ENCODE measurements around the gene ATG3. TPM values are rescaled to one million over a fixed set of nuclear protein-coding genes. Genes with fewer than 3 reads are reported as not detected.

Gene ATG3
- total RNA-seq, 1 donor from 2014 or later: 48.6 TPM

DNA sequence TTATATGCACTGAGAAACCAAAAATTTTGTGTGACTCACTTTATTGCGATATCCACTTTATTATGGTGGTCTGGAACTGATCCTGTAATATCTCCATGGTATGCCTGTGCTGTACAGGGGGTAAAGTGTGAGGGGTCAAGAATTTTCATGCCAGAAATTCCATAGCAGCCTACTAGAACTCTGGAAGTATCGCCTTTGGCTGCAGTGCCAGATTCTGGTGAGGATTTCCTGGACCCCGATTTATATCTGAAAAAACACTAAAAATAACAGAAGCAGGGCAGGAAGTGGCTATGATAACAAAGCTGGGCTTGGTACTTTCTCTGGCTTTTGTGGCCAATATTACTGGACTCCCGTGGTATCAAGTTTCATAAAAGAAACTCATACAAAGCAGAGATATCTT, 42.8 kb upstream of the ATG3 start:
- intact Hi-C loops (cut with DNase I): no loop called here
- no peaks in the 10 kb centered on the region for H3K9me3 ChIP-seq

GRCh38 chr3:112602217-112602838, 40.6 kb upstream of the ATG3 start:
- no peak for ATAC-seq
- TF ChIP-seq, protein P1, sequence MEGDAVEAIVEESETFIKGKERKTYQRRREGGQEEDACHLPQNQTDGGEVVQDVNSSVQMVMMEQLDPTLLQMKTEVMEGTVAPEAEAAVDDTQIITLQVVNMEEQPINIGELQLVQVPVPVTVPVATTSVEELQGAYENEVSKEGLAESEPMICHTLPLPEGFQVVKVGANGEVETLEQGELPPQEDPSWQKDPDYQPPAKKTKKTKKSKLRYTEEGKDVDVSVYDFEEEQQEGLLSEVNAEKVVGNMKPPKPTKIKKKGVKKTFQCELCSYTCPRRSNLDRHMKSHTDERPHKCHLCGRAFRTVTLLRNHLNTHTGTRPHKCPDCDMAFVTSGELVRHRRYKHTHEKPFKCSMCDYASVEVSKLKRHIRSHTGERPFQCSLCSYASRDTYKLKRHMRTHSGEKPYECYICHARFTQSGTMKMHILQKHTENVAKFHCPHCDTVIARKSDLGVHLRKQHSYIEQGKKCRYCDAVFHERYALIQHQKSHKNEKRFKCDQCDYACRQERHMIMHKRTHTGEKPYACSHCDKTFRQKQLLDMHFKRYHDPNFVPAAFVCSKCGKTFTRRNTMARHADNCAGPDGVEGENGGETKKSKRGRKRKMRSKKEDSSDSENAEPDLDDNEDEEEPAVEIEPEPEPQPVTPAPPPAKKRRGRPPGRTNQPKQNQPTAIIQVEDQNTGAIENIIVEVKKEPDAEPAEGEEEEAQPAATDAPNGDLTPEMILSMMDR (IDR thresholded peaks at IDR 0.05): no peak
- intact Hi-C loops (cut with DNase I): no loop called here
- Histone ChIP-seq H3K4me3 (no peak overlapping the region), H3K9me3 (no peaks in the 10 kb centered on the region), H3K36me3 (no peaks in the 10 kb centered on the region), H3K27ac (no peak overlapping the region), H3K4me1 (no peaks in the 10 kb centered on the region), H3K27me3 (no peaks in the 10 kb centered on the region)
- DNase-seq: no peak

More for the DNA sequence above, 42.8 kb upstream of the ATG3 start:
- H3K4me1 ChIP-seq: no peaks in the 10 kb centered on the region
- TF ChIP-seq, protein P1 (IDR thresholded peaks at IDR 0.05): no peak
- no peaks in the 10 kb centered on the region for H3K27me3 ChIP-seq
- DNase-seq (no peak), ATAC-seq (no peak)
- no peak overlapping the region for H3K4me3 ChIP-seq
- H3K27ac ChIP-seq: no peak overlapping the region
- no peaks in the 10 kb centered on the region for H3K36me3 ChIP-seq

DNA sequence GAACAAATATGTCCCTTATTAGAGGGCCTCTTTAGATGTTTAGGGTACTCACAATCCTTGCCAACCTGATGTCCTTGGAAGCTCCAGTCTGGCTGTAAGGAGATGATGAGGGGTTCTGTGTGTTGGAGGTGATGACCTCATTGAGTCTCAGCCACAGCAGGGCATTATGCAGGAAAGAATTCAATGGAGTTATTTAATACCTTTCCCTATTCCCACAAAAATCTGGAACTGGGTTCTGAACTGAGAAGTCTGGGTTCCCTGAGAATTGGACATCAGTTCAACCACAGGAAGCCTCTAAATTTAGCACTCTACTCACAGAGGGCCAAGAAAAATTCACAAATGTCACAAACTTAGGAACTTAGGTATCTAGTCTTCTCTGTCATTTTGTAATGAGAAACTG, 37.0 kb upstream of the ATG3 start:
- no peak for DNase-seq
- Histone ChIP-seq H3K36me3 (peaks cover 4% of the 10 kb centered on the region), H3K27me3 (no peaks in the 10 kb centered on the region), H3K4me1 (no peaks in the 10 kb centered on the region), H3K9me3 (no peaks in the 10 kb centered on the region), H3K27ac (no peak overlapping the region), H3K4me3 (no peak overlapping the region)
- ATAC-seq: no peak
- intact Hi-C loops (cut with DNase I): no loop called here
- TF ChIP-seq, protein P1 (IDR thresholded peaks at IDR 0.05): no peak

DNA sequence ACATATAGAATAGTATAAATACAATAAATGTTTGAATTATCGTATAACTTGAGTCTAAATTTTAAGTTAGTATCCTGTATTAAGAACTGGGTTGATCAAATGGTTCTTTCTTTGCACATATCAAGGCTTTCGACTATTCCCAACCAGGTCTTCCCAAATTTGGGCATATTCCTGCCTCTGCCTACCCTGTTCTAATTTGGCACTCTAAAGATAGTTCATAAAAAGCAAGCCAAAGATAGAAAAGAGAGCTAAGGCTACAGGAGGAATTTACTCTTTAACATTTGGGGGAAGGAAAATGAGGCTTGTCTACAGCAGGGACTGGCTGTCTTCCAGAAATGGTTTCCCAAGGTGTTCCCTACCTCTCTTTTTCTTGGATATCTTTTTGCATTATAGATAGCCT, 36.2 kb upstream of the ATG3 start:
- Histone ChIP-seq H3K9me3 (no peaks in the 10 kb centered on the region), H3K27me3 (no peaks in the 10 kb centered on the region), H3K27ac (no peak overlapping the region), H3K4me3 (no peak overlapping the region), H3K4me1 (no peaks in the 10 kb centered on the region), H3K36me3 (peaks cover 4% of the 10 kb centered on the region)
- intact Hi-C loops (cut with DNase I): no loop called here
- TF ChIP-seq, protein P1 (IDR thresholded peaks at IDR 0.05): no peak
- ATAC-seq (no peak), DNase-seq (no peak)

- H3K4me1 ChIP-seq: no peaks in the 10 kb centered on the region
- no peaks in the 10 kb centered on the region for H3K9me3 ChIP-seq
- ATAC-seq (no peak), DNase-seq (no peak)
- intact Hi-C loops (cut with DNase I): no loop called here
- H3K27ac ChIP-seq: no peak overlapping the region
- no peaks in the 10 kb centered on the region for H3K27me3 ChIP-seq
- no peak overlapping the region for H3K4me3 ChIP-seq
- TF ChIP-seq, protein P1 (IDR thresholded peaks at IDR 0.05): no peak
- peaks cover 4% of the 10 kb centered on the region for H3K36me3 ChIP-seq
Measured at GRCh38 chr3:112594856-112595255, 33.1 kb upstream of the ATG3 start.

DNA sequence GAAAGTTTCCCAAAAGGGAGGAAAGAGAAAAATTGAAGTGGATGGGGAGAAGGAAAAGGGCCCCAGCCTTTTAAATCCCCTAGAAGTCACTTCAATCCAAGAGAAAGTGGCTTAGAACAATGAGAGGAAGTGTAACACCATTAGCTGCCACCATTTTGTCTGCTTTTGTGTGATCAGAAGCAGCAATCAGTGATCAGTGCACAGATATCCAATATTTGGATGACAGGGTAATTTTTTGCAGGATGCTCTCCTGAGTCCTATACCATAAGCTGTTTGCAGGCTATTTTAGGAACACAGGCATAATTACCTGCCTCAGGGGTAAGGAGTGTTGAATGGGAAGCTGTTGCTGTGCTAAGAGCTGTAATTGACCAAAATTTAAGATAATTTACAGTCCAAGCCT, 31.5 kb upstream of the ATG3 start:
- Histone ChIP-seq H3K4me1 (no peaks in the 10 kb centered on the region), H3K27me3 (no peaks in the 10 kb centered on the region), H3K4me3 (no peak overlapping the region), H3K9me3 (no peaks in the 10 kb centered on the region), H3K27ac (no peak overlapping the region), H3K36me3 (peaks cover 4% of the 10 kb centered on the region)
- ATAC-seq: no peak
- intact Hi-C loops (cut with DNase I): no loop called here
- TF ChIP-seq, protein P1 (IDR thresholded peaks at IDR 0.05): no peak
- DNase-seq: no peak
